Heart right ventricle (tissue), 16 donors: Measurements from ENCODE around the gene MEG3. TPM values are rescaled to one million over a fixed set of nuclear protein-coding genes. Genes with fewer than 3 reads are reported as not detected.

Source experiments
- ATAC-seq, 8 donors: fragments of 200-7000 bp; cut with Tn5 transposase; one replicate each; pipeline ENCODE4 v1.9.1; 2020; ENCODE audit warnings: mild to moderate bottlenecking in 8 of 8, moderate library complexity in 8 of 8, moderate number of reproducible peaks in 1 of 8
- DNase-seq, 2 donors: peaks; one replicate each; pipeline ENCODE4 v3.0.0-alpha.2; 2020
- H3K27ac ChIP-seq, 10 donors: fragments of 200-600 bp; sonication (generic) in 2 of 10; one replicate each; pipeline versions ENCODE4 v1.5.0 to v1.8.0; 2020 to 2022; ENCODE audit warnings: mild to moderate bottlenecking in 3 of 10
- H3K27me3 ChIP-seq, 7 donors: fragments of 200-600 bp; one replicate each; pipeline ENCODE4 v1.8.0; 2021 to 2022; ENCODE audit warnings: mild to moderate bottlenecking in 2 of 7
- H3K36me3 ChIP-seq, 9 donors: fragments of 200-600 bp; sonication (generic) in 1 of 9; one replicate each; pipeline versions ENCODE4 v1.5.0 to v1.8.0; 2020 to 2022; ENCODE audit warnings: mild to moderate bottlenecking in 2 of 9
- H3K4me1 ChIP-seq, 9 donors: fragments of 200-600 bp; sonication (generic) in 1 of 9; one replicate each; pipeline versions ENCODE4 v1.5.0 to v1.8.0; 2020 to 2022; ENCODE audit warnings: mild to moderate bottlenecking in 4 of 9
- H3K4me3 ChIP-seq, 10 donors: fragments of 200-600 bp; sonication (generic) in 2 of 10; one replicate each; pipeline versions ENCODE4 v1.5.0 to v1.8.0; 2020 to 2022; ENCODE audit warnings: mild to moderate bottlenecking in 7 of 10, moderate library complexity in 2 of 10
- H3K9me3 ChIP-seq, 11 donors: fragments of 200-600 bp in 10 of 11; sonication (generic) in 2 of 11; one replicate each; pipeline versions ENCODE4 v1.5.0 to v1.8.0; 2013 to 2022; ENCODE audit warnings: mild to moderate bottlenecking in 2 of 11, control low read depth in 1 of 11, moderate library complexity in 1 of 11
- CTCF ChIP-seq, 9 donors: fragments of 200-600 bp; sonication (generic) in 2 of 9; IDR thresholded peaks; one replicate each; pipeline versions ENCODE4 v1.5.0 to v1.8.0; 2021 to 2022; ENCODE audit warnings: antibody characterized with exemption in 9 of 9, mild to moderate bottlenecking in 5 of 9, moderate library complexity in 1 of 9
- WGBS, 2 donors: extraction: QIAGEN DNeasy Blood & Tissue Kit; methylation state at CpG; one replicate each; pipeline ENCODE4 v1.1.7; 2013; ENCODE audit warnings: inconsistent platforms in 1 of 2; 5-methylcytosine and 5-hydroxymethylcytosine counted together
- intact Hi-C, 10 donors: fragments of 100-400 bp; cut with DNase I; formaldehyde crosslinking; loops; one replicate each; pipeline versions ENCODE4 v1.11.1 to v1.14.2; 2022
- polyA plus RNA-seq, 2 donors: library from polyadenylated mRNA; stranded (reverse); fragments of 200-250 nt; gene quantifications; one replicate each; pipeline ENCODE4 v1.2.3, GENCODE V29; 2013
- total RNA-seq, 10 donors: library from RNA; stranded (reverse); fragmentation: NEBNext Ultra II Directional in 3 of 10; extraction: Animal tissue kit (Norgen Biotek cat#: 25700) in 3 of 10; gene quantifications; one replicate each; pipeline versions ENCODE4 v1.2.1 to v1.2.4, GENCODE V29; 2021 to 2023
- donor health status: Arrhythmogenic right ventricular cardiomyopathy.
- donor health status: ischemic (EF 13 %, LVEDD 7.1; RV severe dilation, severe dysfunction).
- donor health status: healthy with polysubstance abuse.
- donor health status: DM: no; HTN: yes; CAD: no.
- donor health status: DM: no; HTN: no; CAD: no.
- donor health status: ischemic (EF 25% LVEDD 6.9; RV normal size, moderate dysfunction).
- donor health status: ischemic (EF 25% LVEDD 5.7; RV mildly dilated, moderate dysfunction).
- donor health status: healthy.
- donor health status: DM: yes; HTN: yes; CAD: no.
- donor health status: Ischemic cardiomyopathy.
- donor health status: ischemic (EF 35%, LVEDD 5.7; RV mildly dilated, moderate dysfunction).
- donor health status: nonischemic (EF 11% LVEDD 7.7; RV severe dilation, severe dysfunction).
- donor health status: DM: yes; HTN: yes; CAD: no.
- donor health status: PGD.
- donor health status: ischemic (EF 29% LVEDD 5.4; RV normal size, mild dysfunction).
- donor health status: nonischemic (EF 23%, LVEDD 6.1; RV moderate dilation, normal function).

Gene MEG3
- total and polyA plus RNA-seq, 12 donors: 7.7 to 122 (median 12.4) TPM

DNA sequence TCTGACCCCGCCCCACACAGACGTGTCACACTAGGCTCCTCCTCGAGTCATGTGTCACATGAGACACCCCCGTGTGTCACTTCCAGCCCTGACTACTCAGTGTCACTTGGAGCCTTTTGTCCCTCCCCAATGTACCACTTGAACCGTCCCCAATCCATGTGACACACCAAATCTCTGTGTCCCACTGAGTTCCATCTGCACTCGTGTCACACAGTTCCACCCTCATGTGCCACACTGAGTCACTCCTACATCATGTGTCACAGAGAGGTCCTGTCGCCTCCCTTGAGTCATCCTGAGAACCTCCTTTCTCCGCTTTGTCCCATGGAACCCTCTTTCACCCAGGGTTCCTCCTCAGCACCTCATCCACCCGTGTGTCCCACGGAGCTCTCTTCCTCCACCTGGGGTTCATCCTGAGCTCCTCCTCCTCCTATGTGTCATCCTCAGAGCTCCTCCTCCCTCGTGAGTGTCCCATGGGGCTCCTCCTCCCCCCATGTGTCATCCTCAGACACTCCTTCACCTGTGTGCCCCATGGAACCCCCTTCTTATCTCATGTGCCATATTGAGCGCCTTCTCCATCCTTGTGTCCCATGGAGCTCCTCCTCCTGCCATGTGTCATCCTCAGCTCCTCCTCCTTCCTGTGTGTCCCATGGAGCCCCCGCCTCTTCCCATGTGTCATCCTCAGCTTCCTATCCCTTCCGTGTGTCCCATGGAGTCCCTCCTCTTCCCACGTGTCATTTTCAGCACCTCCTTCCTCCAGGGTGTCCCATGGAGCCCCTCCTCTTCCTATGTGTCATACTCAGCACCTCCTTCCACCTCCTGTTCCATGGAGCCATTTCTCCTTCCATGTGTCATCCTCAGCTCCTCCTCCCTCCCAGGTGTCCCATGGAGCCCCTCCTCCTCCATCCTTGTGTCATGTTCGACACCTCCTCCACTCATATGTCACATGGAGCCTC, 45.6 kb downstream of the MEG3 start:
- no peaks in the 10 kb centered on the region for H3K4me1 ChIP-seq
- no peak overlapping the region for H3K4me3 ChIP-seq
- no peak overlapping the region for H3K27ac ChIP-seq
- DNase-seq: no peak
- H3K27me3 ChIP-seq: peaks cover 0 to 25% (median 0%) of the 10 kb centered on the region in 7 donors
- TF ChIP-seq CTCF (IDR thresholded peaks at IDR 0.05): no peak
- H3K36me3 ChIP-seq: no peaks in the 10 kb centered on the region
- peak in 1 of 8 donors; percentile 23 for ATAC-seq
- intact Hi-C loops: no loop called here
- H3K9me3 ChIP-seq: no peaks in the 10 kb centered on the region
- 72 to 76% methylated on average over 16 of the region's 16 CpGs for WGBS, 2 donors

- intact Hi-C loops: no loop called here
- no peaks in the 10 kb centered on the region for H3K4me1 ChIP-seq
- no peaks in the 10 kb centered on the region for H3K36me3 ChIP-seq
- H3K27me3 ChIP-seq: peaks cover 0 to 28% (median 0%) of the 10 kb centered on the region in 7 donors
- DNase-seq (no peak), ATAC-seq (no peak)
- no peaks in the 10 kb centered on the region for H3K9me3 ChIP-seq
- H3K27ac ChIP-seq: no peak overlapping the region
- no peak for TF ChIP-seq CTCF (IDR thresholded peaks at IDR 0.05)
- H3K4me3 ChIP-seq: no peak overlapping the region
- WGBS, 2 donors: 78 to 81% methylated on average over 15 of the region's 15 CpGs
Measured at GRCh38 chr14:100872259-100873095, 46.6 kb downstream of the MEG3 start.

GRCh38 chr14:100873096-100873482, 47.2 kb downstream of the MEG3 start:
- intact Hi-C loops: no loop called here
- Histone ChIP-seq H3K9me3 (no peaks in the 10 kb centered on the region), H3K4me3 (no peak overlapping the region), H3K4me1 (no peaks in the 10 kb centered on the region), H3K27ac (no peak overlapping the region), H3K27me3 (peaks cover 0 to 28% (median 4%) of the 10 kb centered on the region in 7 donors), H3K36me3 (no peaks in the 10 kb centered on the region)
- no peak for TF ChIP-seq CTCF (IDR thresholded peaks at IDR 0.05)
- 67 to 71% methylated on average over 3 of the region's 3 CpGs for WGBS, 2 donors
- DNase-seq: no peak
- ATAC-seq: peak in 1 of 8 donors; percentile 30

- Histone ChIP-seq H3K36me3 (no peaks in the 10 kb centered on the region), H3K4me1 (no peaks in the 10 kb centered on the region), H3K27ac (no peak overlapping the region), H3K4me3 (no peak overlapping the region), H3K9me3 (no peaks in the 10 kb centered on the region), H3K27me3 (peaks cover 0 to 37% (median 12%) of the 10 kb centered on the region in 7 donors)
- DNase-seq (peak in 1 of 2 donors; percentile 4), ATAC-seq (no peak)
- TF ChIP-seq CTCF (IDR thresholded peaks at IDR 0.05): no peak
- intact Hi-C loops: no loop called here
- WGBS, 2 donors: 92% methylated on average over 4 of the region's 4 CpGs
Measured at GRCh38 chr14:100874051-100874410, 48.1 kb downstream of the MEG3 start.
